ENCODE data around the gene EXOC4. TPM values are rescaled to one million over a fixed set of nuclear protein-coding genes. Genes with fewer than 3 reads are reported as not detected.

The EXOC4 gene
- total and polyA plus RNA-seq, 2 of the 8 experiments (the other 6 are each of a cell fraction or from before 2014, with no cell fraction given) = 27.0 to 67.3 TPM

- Histone ChIP-seq H3K4me3 (ENCODE audit: extremely low read depth in 1 of 4, insufficient read depth in 2 of 4, low read depth in 3 of 4, low read length in 4 of 4) (no peak overlapping the region), H3K36me3 (ENCODE audit: control insufficient read depth in 2 of 4, insufficient read depth in 4 of 4, low read length in 3 of 4) (no peaks in the 10 kb centered on the region), H3K56ac (replicated peaks; ENCODE audit: insufficient read length, low read depth, low read length) (no peak overlapping the region), H3K9ac (replicated peaks in 1 of 4; ENCODE audit: extremely low read depth in 1 of 4, low read depth in 3 of 4, low read length in 3 of 4) (no peak overlapping the region), H2BK20ac (ENCODE audit: low read length) (no peak overlapping the region), H4K91ac (replicated peaks; ENCODE audit: insufficient read length, low read length) (no peak overlapping the region), H4K5ac (ENCODE audit: insufficient read length, low read depth, low read length) (no peak overlapping the region), H2BK5ac (ENCODE audit: low read depth, low read length) (no peak overlapping the region), H3K4me2 (ENCODE audit: insufficient read depth in 1 of 2, low read depth in 2 of 2, low read length in 2 of 2) (no peak overlapping the region), H2BK12ac (ENCODE audit: low read depth, low read length) (no peak overlapping the region), H2AFZ (ENCODE audit: low read length) (no peak overlapping the region), H3K79me1 (ENCODE audit: low read depth, low read length) (no peaks in the 10 kb centered on the region), H3K27ac (ENCODE audit: low read depth, low read length) (no peak overlapping the region), H3K23me2 (ENCODE audit: low read depth, low read length) (no peaks in the 10 kb centered on the region), H2BK15ac (ENCODE audit: low read length) (no peak overlapping the region), H3K4ac (replicated peaks; ENCODE audit: insufficient read length, low read depth, low read length) (no peak overlapping the region), H3K4me1 (replicated peaks in 1 of 4; ENCODE audit: control insufficient read depth in 3 of 4, insufficient read depth in 4 of 4, low read length in 3 of 4) (peaks cover 0 to 4% (median 0%) of the 10 kb centered on the region in 4 experiments; a peak in 1 of 7 replicates), H3K9me3 (ENCODE audit: insufficient read depth in 2 of 2, low read depth in 1 of 2, low read length in 1 of 2) (peaks cover 0 to 2% of the 10 kb centered on the region in 2 experiments; a peak in 1 of 4 replicates), H2BK120ac (replicated peaks; ENCODE audit: low read depth, low read length) (no peak overlapping the region), H3K18ac (ENCODE audit: extremely low read depth, low read length) (no peak overlapping the region), H4K20me1 (replicated peaks in 1 of 2; ENCODE audit: control insufficient read depth in 1 of 2, insufficient read depth in 2 of 2, low read length in 2 of 2) (no peaks in the 10 kb centered on the region), H2AK5ac (ENCODE audit: low read depth, low read length) (no peak overlapping the region), H3K14ac (ENCODE audit: insufficient read length) (no peak overlapping the region), H3K79me2 (ENCODE audit: control insufficient read depth in 1 of 2, insufficient read depth in 2 of 2, low read length in 2 of 2) (no peaks in the 10 kb centered on the region), H3K27me3 (replicated peaks in 1 of 4; ENCODE audit: control insufficient read depth in 3 of 4, extremely low read depth in 1 of 4, insufficient read depth in 3 of 4, low read length in 3 of 4) (no peaks in the 10 kb centered on the region), H4K8ac (ENCODE audit: extremely low read depth, insufficient read depth, low read length) (no peak overlapping the region), H3K23ac (ENCODE audit: insufficient read length) (no peak overlapping the region)
- TF ChIP-seq CBX8 (IDR thresholded peaks at IDR 0.05; ENCODE audit: borderline replicate concordance, low read depth, low read length) (no peak), SP1 (IDR thresholded peaks at IDR 0.05; ENCODE audit: low read depth, low read length) (no peak), SIX5 (IDR thresholded peaks at IDR 0.05; ENCODE audit: low read depth, low read length) (no peak), TEAD4 (IDR thresholded peaks at IDR 0.05; ENCODE audit: low read depth, low read length) (no peak), SP2 (IDR thresholded peaks at IDR 0.05; ENCODE audit: low read length) (no peak), SIN3A (conservative IDR thresholded peaks at IDR 0.05 in 1 of 2, IDR thresholded peaks at IDR 0.05 in 1 of 2; ENCODE audit: low read depth in 1 of 2, low read length in 2 of 2) (no peak), TCF12 (IDR thresholded peaks at IDR 0.05; ENCODE audit: low read depth, low read length) (no peak), EP300 (IDR thresholded peaks at IDR 0.05; ENCODE audit: borderline replicate concordance in 1 of 2, low read depth in 2 of 2, low read length in 2 of 2) (no peak), HDAC6 (IDR thresholded peaks at IDR 0.05; ENCODE audit: low read depth, low read length) (no peak), RBBP5 (IDR thresholded peaks at IDR 0.05; ENCODE audit: borderline replicate concordance, low read depth, low read length) (no peak), NANOG (IDR thresholded peaks at IDR 0.05; ENCODE audit: insufficient read depth, low read depth, low read length, poor library complexity, severe bottlenecking) (no peak)
- no peak for FAIRE-seq
- WGBS, 2 experiments (ENCODE audit: extremely low coverage in 1 of 2, insufficient coverage in 1 of 2, insufficient read length in 1 of 2, insufficient replicate concordance in 2 of 2, low coverage in 1 of 2, low lambda C conversion rate in 2 of 2, missing lambda C conversion rate in 1 of 2) = 77% methylated on average over 4 of the region's 4 CpGs; no CpG with 5 or more reads in 1 of the 2 experiments
- no peak for DNase-seq (ENCODE audit: low read depth in 1 of 2, low spot score in 2 of 2)
- ChIA-PET POLR2A (ENCODE audit: partially characterized antibody) (no interaction called here), CTCF (ENCODE audit: partially characterized antibody) (interaction anchor here (1.5 to 3.0 kb wide), 3 partner anchors 8 to 35 kb away, joined by 4 to 15 read pairs (median 7); no protein-coding TSS in a partner anchor)
These were observed 609.0 kb downstream of the EXOC4 start for GRCh38 chr7:133861876-133862275.
